ENCODE measurements around the gene PTPN7. TPM values are rescaled to one million over a fixed set of nuclear protein-coding genes. Genes with fewer than 3 reads are reported as not detected.

The PTPN7 gene
- total RNA-seq, 1 experiment from 2014 or later, result 0.12 TPM

DNA sequence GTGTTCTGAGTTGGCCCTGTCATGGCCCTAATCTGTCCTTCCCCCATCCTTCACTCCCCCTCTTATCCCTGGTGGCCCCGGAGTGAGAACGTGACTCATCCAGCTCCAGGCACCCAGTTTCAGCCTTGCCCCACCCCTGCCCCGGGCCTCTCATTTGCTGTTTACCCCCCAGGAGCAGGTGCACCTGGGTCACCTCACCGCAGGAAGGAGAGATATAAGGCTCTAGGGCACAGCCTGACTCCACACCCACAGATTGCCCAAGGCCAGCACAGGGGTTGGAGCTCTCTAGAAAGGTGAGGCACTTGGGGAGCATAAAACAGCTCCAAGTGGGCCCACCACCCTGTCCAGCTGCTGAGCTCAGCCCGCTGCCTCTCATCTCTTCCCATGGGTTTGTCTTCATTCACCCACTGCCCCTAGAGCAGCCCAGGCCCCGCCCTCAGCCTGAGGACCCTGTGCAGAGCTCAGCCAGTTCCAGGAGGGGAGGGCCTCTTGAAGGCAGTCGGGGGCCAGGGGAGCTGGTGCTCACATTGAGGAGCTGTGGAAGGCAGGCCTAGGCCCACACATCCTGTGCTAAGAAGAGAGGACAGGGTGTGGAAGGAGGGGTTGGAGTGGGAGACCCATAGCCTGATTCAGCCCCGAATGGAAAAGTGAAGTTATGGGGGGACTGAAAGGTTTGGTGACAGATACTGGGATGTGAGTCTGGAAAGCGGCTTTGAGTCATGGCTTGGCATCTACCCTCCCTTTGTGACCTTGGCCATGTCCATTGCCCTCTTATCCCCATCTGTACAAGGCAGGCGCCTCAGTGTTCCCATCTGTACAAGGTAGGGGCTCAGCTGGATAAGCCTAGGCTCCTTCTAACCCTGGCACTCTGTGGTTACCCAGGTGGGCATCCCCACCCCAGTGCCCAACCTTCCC lies 53.8 kb downstream of the PTPN7 start:
- no peak for DNase-seq (ENCODE audit: low spot score)

- peak; percentile 28 for DNase-seq (ENCODE audit: low spot score)
These were observed 54.6 kb downstream of the PTPN7 start for GRCh38 chr1:202105571-202106339.

DNA sequence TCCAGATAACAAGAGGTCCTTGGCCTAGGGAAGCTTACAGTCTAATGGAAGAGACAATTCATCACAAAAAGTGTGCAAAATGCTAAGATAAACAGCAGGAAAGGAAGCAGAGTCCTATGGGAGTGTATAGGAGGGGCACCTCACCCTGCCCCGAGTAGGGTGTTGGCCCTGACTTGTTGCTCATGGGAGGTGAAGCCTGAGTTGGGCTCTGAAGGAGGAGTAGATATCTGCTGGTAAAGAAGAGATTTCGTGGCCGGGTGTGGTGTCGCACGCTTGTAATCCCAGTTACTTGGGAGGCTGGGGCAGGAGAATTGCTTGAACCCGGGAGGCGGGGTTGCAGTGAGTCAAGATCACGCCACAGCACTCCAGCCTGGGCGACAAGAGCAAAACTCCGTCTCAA lies 56.3 kb downstream of the PTPN7 start:
- no peak for DNase-seq (ENCODE audit: low spot score)

DNA sequence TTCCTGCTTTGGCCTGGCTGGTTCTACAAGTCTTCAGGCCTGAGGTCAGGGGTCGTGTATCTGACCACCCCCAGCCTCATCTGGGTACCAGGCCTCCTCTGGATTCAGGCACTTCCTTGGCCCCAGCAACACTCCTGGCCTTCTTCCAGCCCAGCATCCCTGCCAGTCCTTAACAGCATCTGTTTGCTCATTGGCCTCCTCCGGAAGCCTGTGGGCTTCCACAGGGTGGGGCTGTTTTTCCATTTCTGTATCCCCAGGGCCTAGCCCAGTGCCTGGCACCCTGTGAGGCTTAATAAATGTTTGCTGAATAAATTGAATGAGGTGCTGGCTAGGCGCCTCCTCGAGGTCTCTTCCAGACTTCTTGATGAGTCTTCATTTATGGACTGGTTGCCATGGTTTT lies 59.2 kb downstream of the PTPN7 start:
- DNase-seq (ENCODE audit: low spot score), result no peak

Other genes starting within 250 kb of the PTPN7 start
- 0.10 TPM in 1 of 2 replicates, not detected in the other for gene LMOD1, start 214.1 kb downstream of the PTPN7 start, total RNA-seq (2014; rRNA removed; shearing (Covaris generic))
- gene TIMM17A, start 205.1 kb downstream of the PTPN7 start, total RNA-seq (2014; rRNA removed; shearing (Covaris generic)), result 132 and 143 TPM in 2 replicates
- gene RNPEP, start 178.0 kb downstream of the PTPN7 start, total RNA-seq (2014; rRNA removed; shearing (Covaris generic)), result 86.4 and 89.6 TPM in 2 replicates
- gene ELF3, start 150.0 kb downstream of the PTPN7 start, total RNA-seq (2014; rRNA removed; shearing (Covaris generic)), result 1.9 and 4.5 TPM in 2 replicates
- 0.02 TPM in 1 of 2 replicates, not detected in the other for gene GPR37L1, start 37.7 kb downstream of the PTPN7 start, total RNA-seq (2014; rRNA removed; shearing (Covaris generic))
- gene ARL8A, start 15.9 kb downstream of the PTPN7 start, total RNA-seq (2014; rRNA removed; shearing (Covaris generic)), result 19.4 and 21.6 TPM in 2 replicates
- gene LGR6, start 33.2 kb upstream of the PTPN7 start, total RNA-seq (2014; rRNA removed; shearing (Covaris generic)), result 0.29 TPM in 1 of 2 replicates, not detected in the other
- gene UBE2T, start 181.3 kb upstream of the PTPN7 start, total RNA-seq (2014; rRNA removed; shearing (Covaris generic)), result 239 and 293 TPM in 2 replicates
- 4.7 and 5.7 TPM in 2 replicates for gene PPP1R12B, start 188.1 kb upstream of the PTPN7 start, total RNA-seq (2014; rRNA removed; shearing (Covaris generic))

All from H4 (cell line).